Measurements from ENCODE around the gene MTREX.

MTREX gene

GRCh38 chr5:55437452-55437851 lies 129.7 kb downstream of the MTREX start:
- no peak for DNase-seq

GRCh38 chr5:55437859-55438206 lies 130.0 kb downstream of the MTREX start:
- DNase-seq, result no peak

GRCh38 chr5:55438998-55439397 lies 131.2 kb downstream of the MTREX start:
- DNase-seq, result no peak

- DNase-seq, result no peak
These were observed 132.4 kb downstream of the MTREX start for GRCh38 chr5:55440188-55440646.

GRCh38 chr5:55441107-55441771 lies 133.4 kb downstream of the MTREX start:
- no peak for DNase-seq

- DNase-seq, result no peak
These were observed 134.2 kb downstream of the MTREX start for GRCh38 chr5:55441954-55442353.

- DNase-seq, result no peak
These were observed 138.0 kb downstream of the MTREX start for GRCh38 chr5:55445791-55446190.

GRCh38 chr5:55446640-55447351 lies 139.0 kb downstream of the MTREX start:
- no peak for DNase-seq

- DNase-seq, result no peak
These were observed 142.4 kb downstream of the MTREX start for GRCh38 chr5:55450050-55450765.

GRCh38 chr5:55451976-55452375 lies 144.2 kb downstream of the MTREX start:
- DNase-seq, result no peak

GRCh38 chr5:55453211-55453610 lies 145.4 kb downstream of the MTREX start:
- DNase-seq, result no peak

- DNase-seq, result no peak
These were observed 146.5 kb downstream of the MTREX start for GRCh38 chr5:55454282-55454681.

- no peak for DNase-seq
These were observed 148.6 kb downstream of the MTREX start for GRCh38 chr5:55456216-55456895.

- no peak for DNase-seq
These were observed 151.8 kb downstream of the MTREX start for GRCh38 chr5:55459572-55459971.

- no peak for DNase-seq
These were observed 155.8 kb downstream of the MTREX start for GRCh38 chr5:55463613-55464012.

GRCh38 chr5:55467862-55468551 lies 160.2 kb downstream of the MTREX start:
- no peak for DNase-seq

- no peak for DNase-seq
These were observed 162.1 kb downstream of the MTREX start for GRCh38 chr5:55469839-55470238.

GRCh38 chr5:55470282-55470681 lies 162.5 kb downstream of the MTREX start:
- no peak for DNase-seq

GRCh38 chr5:55471468-55471867 lies 163.7 kb downstream of the MTREX start:
- no peak for DNase-seq

- DNase-seq, result no peak
These were observed 164.9 kb downstream of the MTREX start for GRCh38 chr5:55472642-55473041.
